ENCODE results near the gene CDCA4.

CDCA4 gene

GRCh38 chr14:104965561-104966231, 55.2 kb downstream of the CDCA4 start:
- no peaks in the 10 kb centered on the region for H3K36me3 ChIP-seq (ENCODE audit: control insufficient read depth, insufficient read depth, low read length)
- TF ChIP-seq CTCF (IDR thresholded peaks at IDR 0.05; ENCODE audit: insufficient read depth, low read length, poor library complexity, severe bottlenecking) = no peak
- H3K27me3 ChIP-seq (replicated peaks; ENCODE audit: control insufficient read depth, insufficient read depth, low read length) = peaks cover 3% of the 10 kb centered on the region

GRCh38 chr14:104964546-104964945, 56.3 kb downstream of the CDCA4 start:
- Histone ChIP-seq H3K27me3 (replicated peaks; ENCODE audit: control insufficient read depth, insufficient read depth, low read length) (peaks cover 3% of the 10 kb centered on the region), H3K4me3 (replicated peaks; ENCODE audit: low read depth, low read length) (no peak overlapping the region), H3K36me3 (ENCODE audit: control insufficient read depth, insufficient read depth, low read length) (no peaks in the 10 kb centered on the region)
- no peak for DNase-seq (ENCODE audit: extremely low read depth, insufficient read length)
- TF ChIP-seq CTCF (IDR thresholded peaks at IDR 0.05; ENCODE audit: insufficient read depth, low read length, poor library complexity, severe bottlenecking) = no peak

More at GRCh38 chr14:104965561-104966231, 55.2 kb downstream of the CDCA4 start:
- DNase-seq (ENCODE audit: extremely low read depth, insufficient read length) = no peak
- no peak overlapping the region for H3K4me3 ChIP-seq (replicated peaks; ENCODE audit: low read depth, low read length)

Data from GM06990 (cell line).